Trophoblast cell (in vitro differentiated cells and primary cell): ENCODE results near the gene EVC.

ENCODE experiments used
- DNase-seq, 2 donors: peaks; one replicate each; pipeline ENCODE4 v3.0.0-alpha.2; 2016
- H2AFZ ChIP-seq: 2 replicates; pipeline ENCODE4 v1.6.1; 2013; ENCODE audit warnings: low read length, moderate library complexity, mild to moderate bottlenecking; ENCODE audit not compliant: insufficient read depth, poor library complexity
- H2AK5ac ChIP-seq: 2 replicates; pipeline ENCODE4 v1.6.1; 2013; ENCODE audit warnings: mild to moderate bottlenecking, low read length
- H2BK120ac ChIP-seq: 2 replicates; pipeline ENCODE4 v1.6.1; 2013; ENCODE audit warnings: low read length, mild to moderate bottlenecking, moderate library complexity; ENCODE audit not compliant: insufficient read depth, poor library complexity
- H2BK12ac ChIP-seq: 2 replicates; pipeline ENCODE4 v1.6.1; 2013; ENCODE audit warnings: mild to moderate bottlenecking, low read length, moderate library complexity
- H2BK5ac ChIP-seq: 2 replicates; pipeline ENCODE4 v1.6.1; 2013; ENCODE audit warnings: low read length, low read depth, moderate library complexity, mild to moderate bottlenecking; ENCODE audit not compliant: poor library complexity
- H3K14ac ChIP-seq: 2 replicates; pipeline ENCODE4 v1.6.1; 2013; ENCODE audit warnings: mild to moderate bottlenecking, low read length
- H3K18ac ChIP-seq: 2 replicates; pipeline ENCODE4 v1.6.1; 2013; ENCODE audit warnings: mild to moderate bottlenecking, low read length
- H3K23ac ChIP-seq: 2 replicates; pipeline ENCODE4 v1.6.1; 2013; ENCODE audit warnings: low read length
- H3K27ac ChIP-seq: 2 replicates; pipeline ENCODE4 v1.5.1; 2013; ENCODE audit warnings: low read depth, mild to moderate bottlenecking, inconsistent platforms, low read length, moderate library complexity
- H3K27me3 ChIP-seq: 2 replicates; pipeline ENCODE4 v1.6.1; 2013; ENCODE audit warnings: inconsistent platforms, mild to moderate bottlenecking, low read length, moderate library complexity; ENCODE audit not compliant: insufficient read depth
- H3K36me3 ChIP-seq, 2 experiments: 1 replicate in 1 of 2; 2 replicates in 1 of 2; pipeline ENCODE4 v1.6.1; 2013; ENCODE audit warnings: low read length in 2 of 2, mild to moderate bottlenecking in 2 of 2, moderate library complexity in 1 of 2; ENCODE audit not compliant: insufficient read depth in 2 of 2, control insufficient read depth in 1 of 2
- H3K4ac ChIP-seq: 2 replicates; pipeline ENCODE4 v1.6.1; 2013; ENCODE audit warnings: low read depth, mild to moderate bottlenecking, low read length, moderate library complexity
- H3K4me1 ChIP-seq, 2 experiments: 1 replicate in 1 of 2; 2 replicates in 1 of 2; pipeline ENCODE4 v1.6.1; 2013; ENCODE audit warnings: low read length in 2 of 2, mild to moderate bottlenecking in 2 of 2, moderate library complexity in 1 of 2; ENCODE audit not compliant: insufficient read depth in 2 of 2, control insufficient read depth in 1 of 2
- H3K4me2 ChIP-seq: 2 replicates; pipeline ENCODE4 v1.6.1; 2013; ENCODE audit warnings: inconsistent platforms, mild to moderate bottlenecking, low read length, moderate library complexity
- H3K4me3 ChIP-seq: 2 replicates; pipeline ENCODE4 v1.5.1; 2013; ENCODE audit warnings: mild to moderate bottlenecking, low read depth, low read length, inconsistent platforms
- H3K79me1 ChIP-seq: one replicate; pipeline ENCODE4 v1.6.1; 2013; ENCODE audit warnings: low read length
- H3K79me2 ChIP-seq: 2 replicates; pipeline ENCODE4 v1.6.1; 2013; ENCODE audit warnings: low read length, mild to moderate bottlenecking; ENCODE audit not compliant: control insufficient read depth, insufficient read depth, poor library complexity
- H3K9ac ChIP-seq: 2 replicates; pipeline ENCODE4 v1.6.1; 2013; ENCODE audit warnings: mild to moderate bottlenecking, low read length
- H3K9me3 ChIP-seq: 2 replicates; pipeline ENCODE4 v1.6.1; 2013; ENCODE audit warnings: low read depth, mild to moderate bottlenecking, control low read depth, inconsistent platforms, low read length; ENCODE audit not compliant: insufficient read depth
- H4K12ac ChIP-seq: 2 replicates; pipeline ENCODE4 v1.6.1; 2013; ENCODE audit warnings: low read depth, mild to moderate bottlenecking, low read length, moderate library complexity
- H4K8ac ChIP-seq: 2 replicates; pipeline ENCODE4 v1.6.1; 2013; ENCODE audit warnings: low read depth, mild to moderate bottlenecking, low read length, moderate library complexity
- H4K91ac ChIP-seq: one replicate; pipeline ENCODE4 v1.6.1; 2013; ENCODE audit warnings: low read depth, mild to moderate bottlenecking, low read length, moderate library complexity
- WGBS: extraction: QIAGEN DNeasy Blood & Tissue Kit; methylation state at CpG from one replicate; pipeline ENCODE4 v1.1.7; 2013; ENCODE audit warnings: missing lambda C conversion rate; ENCODE audit not compliant: insufficient read length, insufficient coverage; ENCODE audit errors: extremely low coverage; 5-methylcytosine and 5-hydroxymethylcytosine counted together

The EVC gene

DNA sequence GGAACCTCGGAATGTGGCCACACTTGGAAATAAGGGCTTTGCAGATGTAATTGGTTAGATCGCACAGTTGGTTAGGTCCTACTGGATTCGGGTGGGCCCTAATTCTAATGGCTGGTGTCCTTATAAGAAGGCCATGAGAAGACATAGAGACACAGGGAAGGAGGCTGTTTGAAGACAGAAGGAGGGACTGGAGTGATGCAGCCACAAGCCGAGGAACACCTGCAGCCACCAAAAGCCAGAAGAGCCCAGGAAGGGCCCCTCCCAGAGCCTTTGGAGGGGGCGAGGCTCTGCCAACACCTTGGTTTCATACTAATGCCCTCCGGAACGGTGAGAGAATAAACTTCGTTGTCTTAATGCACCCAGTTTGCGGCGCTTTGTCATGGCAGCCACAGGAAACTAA is 47.0 kb downstream of the EVC start:
- no peak overlapping the region for H3K4ac ChIP-seq

DNA sequence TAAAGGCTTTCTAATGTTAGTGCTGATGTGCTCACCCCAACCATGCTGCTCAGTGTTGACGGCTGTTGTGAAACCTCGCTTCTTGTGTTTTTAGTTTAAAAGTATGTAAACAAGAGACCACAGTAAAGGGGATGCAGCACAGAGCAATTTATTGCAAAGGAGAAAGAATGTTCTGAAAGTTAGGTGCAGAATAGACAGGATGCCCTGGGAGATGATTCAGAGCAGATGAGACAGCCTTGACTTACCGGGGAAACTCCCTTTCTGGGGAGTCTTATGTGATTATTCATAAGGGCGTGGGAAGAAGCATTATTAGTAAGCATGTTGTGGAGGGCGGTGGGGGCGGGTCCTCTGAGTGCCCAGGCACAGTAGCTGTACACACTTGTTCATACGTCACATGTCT is 47.7 kb downstream of the EVC start:
- Histone ChIP-seq H3K9me3 (peaks cover 4% of the 10 kb centered on the region), H3K23ac (no peak overlapping the region), H2BK5ac (no peak overlapping the region), H2AK5ac (no peak overlapping the region), H3K27me3 (no peaks in the 10 kb centered on the region), H2AFZ (no peak overlapping the region), H4K12ac (no peak overlapping the region), H3K79me2 (no peaks in the 10 kb centered on the region), H3K27ac (no peak overlapping the region), H4K91ac (no peak overlapping the region), H3K4me1 (no peaks in the 10 kb centered on the region), H3K18ac (no peak overlapping the region), H3K79me1 (no peaks in the 10 kb centered on the region), H4K8ac (no peak overlapping the region), H3K9ac (no peak overlapping the region), H3K4ac (no peak overlapping the region), H3K4me2 (no peak overlapping the region), H2BK120ac (no peak overlapping the region), H3K36me3 (peaks cover 32 to 34% of the 10 kb centered on the region in 2 experiments), H3K4me3 (no peak overlapping the region), H2BK12ac (no peak overlapping the region), H3K14ac (no peak overlapping the region)
- DNase-seq: peak; percentile 76
- no CpG with 5 or more reads among the region's 7 CpGs for WGBS

More for the DNA sequence above, 47.0 kb downstream of the EVC start:
- no peak overlapping the region for H2AFZ ChIP-seq
- no peak overlapping the region for H2BK120ac ChIP-seq
- DNase-seq: no peak
- H3K36me3 ChIP-seq: peaks cover 35 to 40% of the 10 kb centered on the region in 2 experiments
- no peak overlapping the region for H3K27ac ChIP-seq
- WGBS: no CpG with 5 or more reads among the region's 10 CpGs
- H3K4me1 ChIP-seq: no peaks in the 10 kb centered on the region
- H2AK5ac ChIP-seq: no peak overlapping the region
- H3K4me3 ChIP-seq: no peak overlapping the region
- H3K23ac ChIP-seq: no peak overlapping the region
- no peaks in the 10 kb centered on the region for H3K79me1 ChIP-seq
- H3K9ac ChIP-seq: no peak overlapping the region
- no peak overlapping the region for H3K14ac ChIP-seq
- H2BK5ac ChIP-seq: no peak overlapping the region
- H3K79me2 ChIP-seq: no peaks in the 10 kb centered on the region
- H4K8ac ChIP-seq: no peak overlapping the region
- no peak overlapping the region for H4K91ac ChIP-seq
- H3K18ac ChIP-seq: no peak overlapping the region
- peaks cover 4% of the 10 kb centered on the region for H3K9me3 ChIP-seq
- no peaks in the 10 kb centered on the region for H3K27me3 ChIP-seq
- H4K12ac ChIP-seq: no peak overlapping the region
- H2BK12ac ChIP-seq: no peak overlapping the region
- H3K4me2 ChIP-seq: no peak overlapping the region

DNA sequence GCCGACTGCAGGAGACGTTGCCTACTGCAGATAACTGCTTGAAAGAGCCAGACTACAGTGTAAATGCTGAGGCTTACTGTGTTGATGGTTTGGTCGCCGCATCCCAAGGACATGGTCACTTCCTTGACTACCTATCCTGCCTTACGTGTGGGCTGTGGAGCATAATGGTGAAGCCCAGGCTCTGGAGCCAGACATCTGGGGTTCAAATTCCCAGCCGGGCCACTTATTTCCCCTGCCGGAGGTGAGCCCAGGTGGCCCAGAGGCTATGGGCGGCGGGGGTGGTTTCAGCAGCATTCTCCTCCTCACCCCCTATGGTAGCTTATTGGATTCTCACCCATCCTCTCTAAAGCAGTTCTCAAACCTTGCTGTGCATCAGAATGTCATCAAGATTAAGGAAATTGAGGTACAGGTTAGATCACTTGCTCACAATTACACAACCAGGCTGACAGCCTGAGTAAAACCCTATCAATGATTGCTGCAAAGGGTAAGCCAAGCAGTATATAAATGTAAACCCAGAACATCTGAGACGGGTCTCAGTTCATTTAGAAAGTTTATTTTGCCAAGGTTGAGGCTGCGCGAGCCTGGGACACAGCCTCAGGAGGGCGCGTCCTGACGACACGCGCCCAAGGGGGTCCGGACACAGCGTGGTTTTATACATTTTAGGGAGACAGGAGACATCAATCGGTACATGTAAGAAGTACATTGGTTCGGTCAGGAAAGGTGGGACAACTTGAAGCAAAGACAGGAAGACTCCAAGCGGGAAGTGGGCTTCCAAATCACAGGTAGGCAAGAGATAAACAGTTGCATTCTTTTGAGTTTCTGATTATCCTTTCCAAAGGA is 48.5 kb downstream of the EVC start:
- H2AK5ac ChIP-seq: no peak overlapping the region
- no peak overlapping the region for H4K12ac ChIP-seq
- no peak overlapping the region for H3K27ac ChIP-seq
- no peak overlapping the region for H3K4me3 ChIP-seq
- H2BK5ac ChIP-seq: no peak overlapping the region
- no peak overlapping the region for H4K91ac ChIP-seq
- H3K79me2 ChIP-seq: no peaks in the 10 kb centered on the region
- no peak overlapping the region for H2BK12ac ChIP-seq
- no peaks in the 10 kb centered on the region for H3K27me3 ChIP-seq
- H3K4me2 ChIP-seq: no peak overlapping the region
- H4K8ac ChIP-seq: no peak overlapping the region
- H3K9ac ChIP-seq: peak overlapping the region; percentile 41
- H3K4ac ChIP-seq: no peak overlapping the region
- no peak overlapping the region for H3K18ac ChIP-seq
- H3K4me1 ChIP-seq: no peaks in the 10 kb centered on the region
- H3K14ac ChIP-seq: no peak overlapping the region
- H3K9me3 ChIP-seq: peaks cover 4% of the 10 kb centered on the region
- WGBS: no CpG with 5 or more reads among the region's 22 CpGs
- no peak overlapping the region for H3K23ac ChIP-seq
- H3K79me1 ChIP-seq: no peaks in the 10 kb centered on the region
- peak in 1 of 2 donors; percentile 12 for DNase-seq
- peaks cover 25 to 27% of the 10 kb centered on the region in 2 experiments for H3K36me3 ChIP-seq
- no peak overlapping the region for H2AFZ ChIP-seq
- H2BK120ac ChIP-seq: no peak overlapping the region

DNA sequence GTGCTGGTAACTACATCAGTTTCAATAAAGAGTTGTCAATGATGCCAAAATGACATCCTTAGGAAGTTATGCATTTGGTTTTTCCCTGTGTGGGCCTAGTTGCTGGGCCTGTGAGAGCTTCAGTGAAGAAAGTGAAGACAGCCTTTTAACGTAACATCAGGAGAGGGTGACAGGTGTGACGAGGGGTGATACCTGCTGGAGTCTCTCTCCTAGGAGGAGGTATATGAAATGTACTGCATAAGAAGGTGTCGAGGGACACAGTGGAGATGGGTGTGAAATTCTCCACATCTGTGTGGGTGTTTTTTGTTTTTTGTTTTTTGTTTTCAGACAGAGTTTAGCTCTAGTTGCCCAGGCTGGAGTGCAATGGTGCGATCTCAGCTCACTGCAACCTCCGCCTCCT is 49.2 kb downstream of the EVC start:
- no peak overlapping the region for H2BK5ac ChIP-seq
- H3K4me1 ChIP-seq: no peaks in the 10 kb centered on the region
- H2BK12ac ChIP-seq: no peak overlapping the region
- H3K4ac ChIP-seq: no peak overlapping the region
- no peak overlapping the region for H3K9ac ChIP-seq
- H3K27ac ChIP-seq: no peak overlapping the region
- no peak overlapping the region for H2AFZ ChIP-seq
- H4K12ac ChIP-seq: no peak overlapping the region
- peaks cover 4% of the 10 kb centered on the region for H3K9me3 ChIP-seq
- H2AK5ac ChIP-seq: no peak overlapping the region
- no peak overlapping the region for H3K4me3 ChIP-seq
- no CpG with 5 or more reads among the region's 5 CpGs for WGBS
- H3K14ac ChIP-seq: no peak overlapping the region
- DNase-seq: peak in 1 of 2 donors; percentile 6
- H3K4me2 ChIP-seq: no peak overlapping the region
- H3K79me2 ChIP-seq: no peaks in the 10 kb centered on the region
- no peaks in the 10 kb centered on the region for H3K27me3 ChIP-seq
- H4K8ac ChIP-seq: no peak overlapping the region
- H4K91ac ChIP-seq: no peak overlapping the region
- H3K18ac ChIP-seq: no peak overlapping the region
- no peaks in the 10 kb centered on the region for H3K79me1 ChIP-seq
- H3K36me3 ChIP-seq: peaks cover 20 to 21% of the 10 kb centered on the region in 2 experiments
- no peak overlapping the region for H2BK120ac ChIP-seq
- no peak overlapping the region for H3K23ac ChIP-seq
